ENCODE results near the gene CHDH. TPM values are rescaled to one million over a fixed set of nuclear protein-coding genes. Genes with fewer than 3 reads are reported as not detected.

The CHDH gene
- total RNA-seq, 3 donors from 2014 or later (not counting 1 experiment from before 2014, with no cell fraction given) = 0.02 to 1.6 (median 0.09) TPM

GRCh38 chr3:53824795-53825194 is 21.4 kb downstream of the CHDH start:
- TF ChIP-seq CTCF (IDR thresholded peaks at IDR 0.05) = no peak

GRCh38 chr3:53823956-53824657 is 22.1 kb downstream of the CHDH start:
- WGBS (ENCODE audit: insufficient coverage) = 92% methylated on average over 10 of the region's 10 CpGs
- no peak overlapping the region for H3K27ac Mint-ChIP-seq

More at GRCh38 chr3:53824795-53825194, 21.4 kb downstream of the CHDH start:
- 95% methylated on average over 4 of the region's 4 CpGs for WGBS (ENCODE audit: insufficient coverage)
- Mint-ChIP-seq H3K4me3 (no peak overlapping the region), H3K27ac (no peak overlapping the region), H3K9me3 (no peaks in the 10 kb centered on the region), H3K36me3 (no peaks in the 10 kb centered on the region), H3K27me3 (ENCODE audit: low read depth in 2 of 2) (peaks cover 0 to 6% of the 10 kb centered on the region in 2 donors), H3K4me1 (no peaks in the 10 kb centered on the region)
- no peak for ATAC-seq
- H3K36me3 ChIP-seq (ENCODE audit: control insufficient read depth, insufficient read depth, low read length) = no peaks in the 10 kb centered on the region
- no peaks in the 10 kb centered on the region for H3K27me3 ChIP-seq (ENCODE audit: control insufficient read depth, insufficient read depth, low read length)
- intact Hi-C loops (cut with micrococcal nuclease) = no loop called here
- no peak for DNase-seq
- no peak overlapping the region for H3K27ac ChIP-seq (ENCODE audit: low read length)
- no peaks in the 10 kb centered on the region for H3K9me3 ChIP-seq (ENCODE audit: control insufficient read depth, insufficient read depth, low read length)
- no peaks in the 10 kb centered on the region for H3K4me1 ChIP-seq (ENCODE audit: control insufficient read depth, insufficient read depth, low read length)
- no peak overlapping the region for H3K4me3 ChIP-seq (ENCODE audit: low read length)

GRCh38 chr3:53823026-53823955 is 22.9 kb downstream of the CHDH start:
- H3K27me3 Mint-ChIP-seq (ENCODE audit: low read depth in 2 of 2) = peaks cover 0 to 5% of the 10 kb centered on the region in 2 donors
- Histone ChIP-seq H3K27ac (ENCODE audit: low read length) (no peak overlapping the region), H3K9me3 (ENCODE audit: control insufficient read depth, insufficient read depth, low read length) (no peaks in the 10 kb centered on the region), H3K27me3 (ENCODE audit: control insufficient read depth, insufficient read depth, low read length) (no peaks in the 10 kb centered on the region), H3K4me1 (ENCODE audit: control insufficient read depth, insufficient read depth, low read length) (no peaks in the 10 kb centered on the region), H3K4me3 (ENCODE audit: low read length) (no peak overlapping the region), H3K36me3 (ENCODE audit: control insufficient read depth, insufficient read depth, low read length) (no peaks in the 10 kb centered on the region)
- no peak for ATAC-seq
- TF ChIP-seq CTCF (IDR thresholded peaks at IDR 0.05) = no peak
- H3K4me1 Mint-ChIP-seq = no peaks in the 10 kb centered on the region
- H3K9me3 Mint-ChIP-seq = no peaks in the 10 kb centered on the region
- no peak for DNase-seq
- no peak overlapping the region for H3K27ac Mint-ChIP-seq
- no peak overlapping the region for H3K4me3 Mint-ChIP-seq
- 97% methylated on average over 67 of the region's 67 CpGs for WGBS (ENCODE audit: insufficient coverage)
- intact Hi-C loops (cut with micrococcal nuclease) = no loop called here
- H3K36me3 Mint-ChIP-seq = no peaks in the 10 kb centered on the region

More at GRCh38 chr3:53823956-53824657, 22.1 kb downstream of the CHDH start:
- no peak for TF ChIP-seq CTCF (IDR thresholded peaks at IDR 0.05)
- no peaks in the 10 kb centered on the region for H3K4me1 ChIP-seq (ENCODE audit: control insufficient read depth, insufficient read depth, low read length)
- no peaks in the 10 kb centered on the region for H3K27me3 ChIP-seq (ENCODE audit: control insufficient read depth, insufficient read depth, low read length)
- DNase-seq = no peak
- H3K36me3 ChIP-seq (ENCODE audit: control insufficient read depth, insufficient read depth, low read length) = no peaks in the 10 kb centered on the region
- no peak for ATAC-seq
- intact Hi-C loops (cut with micrococcal nuclease) = no loop called here
- Mint-ChIP-seq H3K36me3 (no peaks in the 10 kb centered on the region), H3K27me3 (ENCODE audit: low read depth in 2 of 2) (peaks cover 0 to 8% of the 10 kb centered on the region in 2 donors), H3K9me3 (no peaks in the 10 kb centered on the region), H3K4me1 (no peaks in the 10 kb centered on the region), H3K4me3 (no peak overlapping the region)
- H3K27ac ChIP-seq (ENCODE audit: low read length) = no peak overlapping the region
- H3K9me3 ChIP-seq (ENCODE audit: control insufficient read depth, insufficient read depth, low read length) = no peaks in the 10 kb centered on the region
- H3K4me3 ChIP-seq (ENCODE audit: low read length) = no peak overlapping the region
